ENCODE results near the gene FOXA3. TPM values are rescaled to one million over a fixed set of nuclear protein-coding genes. Genes with fewer than 3 reads are reported as not detected.

FOXA3 gene
- total and polyA plus RNA-seq, 2 experiments from 2014 or later: 11.1 to 17.5 TPM

DNA sequence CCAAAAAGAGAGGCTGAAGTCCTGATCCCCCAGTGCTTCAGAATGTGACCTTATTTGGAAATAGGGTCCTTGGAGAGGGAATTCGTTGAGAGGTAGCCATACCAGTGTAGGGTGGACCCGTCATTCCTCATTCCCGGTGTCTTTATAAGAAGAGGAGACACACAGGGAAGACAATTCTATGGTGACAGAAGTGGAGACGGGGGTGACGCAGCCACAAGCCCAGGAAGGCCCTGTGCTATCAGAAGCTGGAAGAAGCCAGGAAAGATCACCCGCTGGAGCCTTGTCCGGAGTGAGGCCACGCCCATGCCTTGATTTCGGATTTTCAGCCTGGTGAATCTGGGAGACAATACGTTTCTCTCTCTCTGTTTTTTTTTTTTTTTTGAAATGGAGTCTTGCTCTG is 40.9 kb downstream of the FOXA3 start (continued):
- TF ChIP-seq, protein P1, sequence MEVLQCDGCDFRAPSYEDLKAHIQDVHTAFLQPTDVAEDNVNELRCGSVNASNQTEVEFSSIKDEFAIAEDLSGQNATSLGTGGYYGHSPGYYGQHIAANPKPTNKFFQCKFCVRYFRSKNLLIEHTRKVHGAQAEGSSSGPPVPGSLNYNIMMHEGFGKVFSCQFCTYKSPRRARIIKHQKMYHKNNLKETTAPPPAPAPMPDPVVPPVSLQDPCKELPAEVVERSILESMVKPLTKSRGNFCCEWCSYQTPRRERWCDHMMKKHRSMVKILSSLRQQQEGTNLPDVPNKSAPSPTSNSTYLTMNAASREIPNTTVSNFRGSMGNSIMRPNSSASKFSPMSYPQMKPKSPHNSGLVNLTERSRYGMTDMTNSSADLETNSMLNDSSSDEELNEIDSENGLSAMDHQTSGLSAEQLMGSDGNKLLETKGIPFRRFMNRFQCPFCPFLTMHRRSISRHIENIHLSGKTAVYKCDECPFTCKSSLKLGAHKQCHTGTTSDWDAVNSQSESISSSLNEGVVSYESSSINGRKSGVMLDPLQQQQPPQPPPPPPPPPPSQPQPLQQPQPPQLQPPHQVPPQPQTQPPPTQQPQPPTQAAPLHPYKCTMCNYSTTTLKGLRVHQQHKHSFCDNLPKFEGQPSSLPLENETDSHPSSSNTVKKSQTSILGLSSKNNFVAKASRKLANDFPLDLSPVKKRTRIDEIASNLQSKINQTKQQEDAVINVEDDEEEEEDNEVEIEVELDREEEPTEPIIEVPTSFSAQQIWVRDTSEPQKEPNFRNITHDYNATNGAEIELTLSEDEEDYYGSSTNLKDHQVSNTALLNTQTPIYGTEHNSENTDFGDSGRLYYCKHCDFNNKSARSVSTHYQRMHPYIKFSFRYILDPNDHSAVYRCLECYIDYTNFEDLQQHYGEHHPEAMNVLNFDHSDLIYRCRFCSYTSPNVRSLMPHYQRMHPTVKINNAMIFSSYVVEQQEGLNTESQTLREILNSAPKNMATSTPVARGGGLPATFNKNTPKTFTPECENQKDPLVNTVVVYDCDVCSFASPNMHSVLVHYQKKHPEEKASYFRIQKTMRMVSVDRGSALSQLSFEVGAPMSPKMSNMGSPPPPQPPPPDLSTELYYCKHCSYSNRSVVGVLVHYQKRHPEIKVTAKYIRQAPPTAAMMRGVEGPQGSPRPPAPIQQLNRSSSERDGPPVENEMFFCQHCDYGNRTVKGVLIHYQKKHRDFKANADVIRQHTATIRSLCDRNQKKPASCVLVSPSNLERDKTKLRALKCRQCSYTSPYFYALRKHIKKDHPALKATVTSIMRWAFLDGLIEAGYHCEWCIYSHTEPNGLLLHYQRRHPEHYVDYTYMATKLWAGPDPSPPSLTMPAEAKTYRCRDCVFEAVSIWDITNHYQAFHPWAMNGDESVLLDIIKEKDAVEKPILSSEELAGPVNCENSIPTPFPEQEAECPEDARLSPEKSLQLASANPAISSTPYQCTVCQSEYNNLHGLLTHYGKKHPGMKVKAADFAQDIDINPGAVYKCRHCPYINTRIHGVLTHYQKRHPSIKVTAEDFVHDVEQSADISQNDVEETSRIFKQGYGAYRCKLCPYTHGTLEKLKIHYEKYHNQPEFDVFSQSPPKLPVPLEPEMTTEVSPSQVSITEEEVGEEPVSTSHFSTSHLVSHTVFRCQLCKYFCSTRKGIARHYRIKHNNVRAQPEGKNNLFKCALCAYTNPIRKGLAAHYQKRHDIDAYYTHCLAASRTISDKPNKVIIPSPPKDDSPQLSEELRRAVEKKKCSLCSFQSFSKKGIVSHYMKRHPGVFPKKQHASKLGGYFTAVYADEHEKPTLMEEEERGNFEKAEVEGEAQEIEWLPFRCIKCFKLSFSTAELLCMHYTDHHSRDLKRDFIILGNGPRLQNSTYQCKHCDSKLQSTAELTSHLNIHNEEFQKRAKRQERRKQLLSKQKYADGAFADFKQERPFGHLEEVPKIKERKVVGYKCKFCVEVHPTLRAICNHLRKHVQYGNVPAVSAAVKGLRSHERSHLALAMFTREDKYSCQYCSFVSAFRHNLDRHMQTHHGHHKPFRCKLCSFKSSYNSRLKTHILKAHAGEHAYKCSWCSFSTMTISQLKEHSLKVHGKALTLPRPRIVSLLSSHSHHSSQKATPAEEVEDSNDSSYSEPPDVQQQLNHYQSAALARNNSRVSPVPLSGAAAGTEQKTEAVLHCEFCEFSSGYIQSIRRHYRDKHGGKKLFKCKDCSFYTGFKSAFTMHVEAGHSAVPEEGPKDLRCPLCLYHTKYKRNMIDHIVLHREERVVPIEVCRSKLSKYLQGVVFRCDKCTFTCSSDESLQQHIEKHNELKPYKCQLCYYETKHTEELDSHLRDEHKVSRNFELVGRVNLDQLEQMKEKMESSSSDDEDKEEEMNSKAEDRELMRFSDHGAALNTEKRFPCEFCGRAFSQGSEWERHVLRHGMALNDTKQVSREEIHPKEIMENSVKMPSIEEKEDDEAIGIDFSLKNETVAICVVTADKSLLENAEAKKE (CRISPR knock-in tag; IDR thresholded peaks at IDR 0.05): no peak

GRCh38 chr19:45906221-45906620 is 42.1 kb downstream of the FOXA3 start:
- Histone ChIP-seq H3K4me3 (no peak overlapping the region), H3K4me2 (no peak overlapping the region), H4K20me1 (replicated peaks; ENCODE audit: insufficient read depth) (no peaks in the 10 kb centered on the region), H3K4me1 (ENCODE audit: insufficient read depth) (no peaks in the 10 kb centered on the region; the same call in 1 of the 2 replicates), H3K36me3 (ENCODE audit: insufficient read depth) (no peaks in the 10 kb centered on the region), H3K27ac (ENCODE audit: low read depth) (no peak overlapping the region), H3F3A (replicated peaks; ENCODE audit: low read depth) (peaks cover 14% of the 10 kb centered on the region; the same call in 1 of the 2 replicates), H3K79me2 (replicated peaks; ENCODE audit: insufficient read depth) (no peaks in the 10 kb centered on the region), H2AFZ (no peak overlapping the region), H3K9me2 (ENCODE audit: insufficient read depth) (no peaks in the 10 kb centered on the region), H3K27me3 (ENCODE audit: insufficient read depth) (peaks cover 8% of the 10 kb centered on the region)
- H3K9me3 Mint-ChIP-seq: no peaks in the 10 kb centered on the region
- H3K27ac Mint-ChIP-seq: no peak overlapping the region
- DNase-seq (ENCODE audit: low spot score): no peak
- no peak overlapping the region for H3K4me3 Mint-ChIP-seq
- no peaks in the 10 kb centered on the region for H3K36me3 Mint-ChIP-seq (ENCODE audit: low read depth)
- peaks cover 4% of the 10 kb centered on the region; the same call in 2 of the 3 replicates for H3K4me1 Mint-ChIP-seq
- no peak for ATAC-seq
- H3K27me3 Mint-ChIP-seq (ENCODE audit: insufficient read depth, low read depth, poor library complexity): peaks cover 11% of the 10 kb centered on the region
- TF ChIP-seq POLR2AphosphoS5 (IDR thresholded peaks at IDR 0.05; ENCODE audit: low read depth): no peak
- no peak for TF ChIP-seq EZH2 (IDR thresholded peaks at IDR 0.05; ENCODE audit: low read depth, unreplicated experiment)
- TF ChIP-seq REST (IDR thresholded peaks at IDR 0.05; ENCODE audit: unreplicated experiment): no peak
- no peak for TF ChIP-seq ZNF114 (CRISPR knock-in tag; IDR thresholded peaks at IDR 0.05)
- no peak for TF ChIP-seq JUNB (IDR thresholded peaks at IDR 0.05; ENCODE audit: unreplicated experiment)
- TF ChIP-seq, protein P1 (CRISPR knock-in tag; IDR thresholded peaks at IDR 0.05): no peak
